Thyroid gland (tissue), 4 donors: Measurements from ENCODE around the gene KCNH1.

ENCODE experiments used
- CTCF ChIP-seq, 6 experiments: fragments of 200-600 bp in 3 of 6; fragments of 450-650 bp in 3 of 6; sonication (generic) in 3 of 6; IDR thresholded peaks; one replicate each; pipeline ENCODE4 v1.5.1; 2016 to 2019; ENCODE audit warnings: antibody characterized with exemption in 6 of 6, mild to moderate bottlenecking in 2 of 6, inconsistent platforms in 1 of 6, moderate library complexity in 1 of 6
- POLR2A ChIP-seq, 2 donors: fragments of 450-650 bp; IDR thresholded peaks; one replicate each; pipeline ENCODE4 v1.6.1; 2017; ENCODE audit warnings: antibody characterized with exemption in 2 of 2, mild to moderate bottlenecking in 2 of 2, moderate library complexity in 1 of 2

- TF ChIP-seq CTCF (IDR thresholded peaks at IDR 0.05): no peak
- no peak for TF ChIP-seq POLR2A (IDR thresholded peaks at IDR 0.05)
Measured at GRCh38 chr1:210748796-210749195, 385.2 kb downstream of the KCNH1 start.
